HL-60 (cell line): ENCODE measurements around the gene ANKRD31.

Experiments
- DNase-seq, 2 experiments: peaks; one replicate each; pipeline ENCODE4 v3.0.0-alpha.2; 2010 to 2020; ENCODE audit warnings: low read depth in 1 of 2, low spot score in 1 of 2
- H3K27ac ChIP-seq: fragments of 250-450 bp; sonication (Bioruptor Pico); replicated peaks from 2 replicates; pipeline ENCODE4 v1.5.1; 2020; ENCODE audit warnings: mild to moderate bottlenecking, moderate library complexity
- H3K27me3 ChIP-seq: fragments of 250-450 bp; sonication (Bioruptor Pico); 2 replicates; pipeline ENCODE4 v1.5.1; 2021; ENCODE audit warnings: mild to moderate bottlenecking, moderate library complexity; ENCODE audit not compliant: insufficient read depth, poor library complexity, severe bottlenecking
- H3K4me3 ChIP-seq: replicated peaks from 2 replicates; pipeline ENCODE4 v1.5.1; 2011; ENCODE audit warnings: mild to moderate bottlenecking, control low read depth, low read length; ENCODE audit not compliant: insufficient read depth
- CTCF ChIP-seq: IDR thresholded peaks from one replicate; pipeline ENCODE4 v1.5.1; 2011; ENCODE audit warnings: low read length, control low read depth, inconsistent platforms; ENCODE audit not compliant: insufficient read depth
- GABPA ChIP-seq: IDR thresholded peaks from 2 replicates; pipeline ENCODE4 v1.6.1; 2012; ENCODE audit warnings: low read depth
- POLR2AphosphoS5 ChIP-seq: IDR thresholded peaks from 2 replicates; pipeline ENCODE4 v1.6.1; 2012; ENCODE audit warnings: low read depth
- REST ChIP-seq: IDR thresholded peaks from 2 replicates; pipeline ENCODE4 v1.6.1; 2012; ENCODE audit warnings: low read depth; ENCODE audit not compliant: insufficient replicate concordance
- SPI1 ChIP-seq: IDR thresholded peaks from 2 replicates; pipeline ENCODE4 v1.6.1; 2012; ENCODE audit warnings: low read depth, mild to moderate bottlenecking, borderline replicate concordance

The ANKRD31 gene

GRCh38 chr5:75203604-75204003 lies 33.1 kb downstream of the ANKRD31 start:
- no peak overlapping the region for H3K4me3 ChIP-seq
- no peak for DNase-seq
- TF ChIP-seq POLR2AphosphoS5 = no peak
- no peak for TF ChIP-seq REST
- TF ChIP-seq GABPA = no peak
- TF ChIP-seq SPI1 = no peak
- TF ChIP-seq CTCF = no peak
- H3K27me3 ChIP-seq = no peaks in the 10 kb centered on the region
- no peak overlapping the region for H3K27ac ChIP-seq

- no peak for DNase-seq
- H3K27ac ChIP-seq = no peak overlapping the region
- H3K4me3 ChIP-seq = no peak overlapping the region
- TF ChIP-seq SPI1 (no peak), CTCF (no peak), REST (no peak), POLR2AphosphoS5 (no peak), GABPA (no peak)
- H3K27me3 ChIP-seq = no peaks in the 10 kb centered on the region
These were observed 33.7 kb downstream of the ANKRD31 start for GRCh38 chr5:75202935-75203334.

GRCh38 chr5:75200776-75201175 lies 35.9 kb downstream of the ANKRD31 start:
- Histone ChIP-seq H3K4me3 (no peak overlapping the region), H3K27ac (no peak overlapping the region), H3K27me3 (no peaks in the 10 kb centered on the region)
- TF ChIP-seq GABPA (no peak), CTCF (no peak), POLR2AphosphoS5 (no peak), REST (no peak)
- DNase-seq = no peak
